ENCODE results near the gene RELN. TPM values are rescaled to one million over a fixed set of nuclear protein-coding genes. Genes with fewer than 3 reads are reported as not detected.

Gene RELN
- total RNA-seq, 1 donor from 2014 or later, result 0.11 TPM

DNA sequence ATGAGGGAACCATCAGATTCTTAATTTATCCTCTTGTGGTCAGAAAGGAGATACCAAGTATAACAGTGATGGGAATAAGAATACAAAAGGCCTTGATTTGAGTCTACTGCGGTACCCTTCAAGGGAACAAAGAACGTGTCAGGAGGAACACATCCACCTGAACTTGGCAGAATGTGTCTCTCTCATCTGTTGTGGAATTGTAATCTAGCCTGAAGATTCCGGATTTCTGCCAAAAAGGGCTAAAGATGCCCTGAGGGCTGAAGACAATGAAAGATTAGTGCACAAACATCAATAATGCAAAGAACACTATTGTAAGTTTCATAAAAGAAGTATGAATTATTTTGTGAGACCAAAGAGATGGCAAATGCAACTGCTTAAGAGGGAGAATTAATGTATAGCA, 134.8 kb downstream of the RELN start:
- H3K36me3 ChIP-seq, result no peaks in the 10 kb centered on the region
- H3K27me3 ChIP-seq, result no peaks in the 10 kb centered on the region
- no peak for DNase-seq (ENCODE audit: low spot score in 2 of 2)
- no peaks in the 10 kb centered on the region for H3K9me3 ChIP-seq
- TF ChIP-seq, protein P1, sequence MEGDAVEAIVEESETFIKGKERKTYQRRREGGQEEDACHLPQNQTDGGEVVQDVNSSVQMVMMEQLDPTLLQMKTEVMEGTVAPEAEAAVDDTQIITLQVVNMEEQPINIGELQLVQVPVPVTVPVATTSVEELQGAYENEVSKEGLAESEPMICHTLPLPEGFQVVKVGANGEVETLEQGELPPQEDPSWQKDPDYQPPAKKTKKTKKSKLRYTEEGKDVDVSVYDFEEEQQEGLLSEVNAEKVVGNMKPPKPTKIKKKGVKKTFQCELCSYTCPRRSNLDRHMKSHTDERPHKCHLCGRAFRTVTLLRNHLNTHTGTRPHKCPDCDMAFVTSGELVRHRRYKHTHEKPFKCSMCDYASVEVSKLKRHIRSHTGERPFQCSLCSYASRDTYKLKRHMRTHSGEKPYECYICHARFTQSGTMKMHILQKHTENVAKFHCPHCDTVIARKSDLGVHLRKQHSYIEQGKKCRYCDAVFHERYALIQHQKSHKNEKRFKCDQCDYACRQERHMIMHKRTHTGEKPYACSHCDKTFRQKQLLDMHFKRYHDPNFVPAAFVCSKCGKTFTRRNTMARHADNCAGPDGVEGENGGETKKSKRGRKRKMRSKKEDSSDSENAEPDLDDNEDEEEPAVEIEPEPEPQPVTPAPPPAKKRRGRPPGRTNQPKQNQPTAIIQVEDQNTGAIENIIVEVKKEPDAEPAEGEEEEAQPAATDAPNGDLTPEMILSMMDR (IDR thresholded peaks at IDR 0.05), result no peak
- H3K27ac ChIP-seq, result no peak overlapping the region
- intact Hi-C loops (cut with DNase I), result no loop called here
- no peak overlapping the region for H3K4me3 ChIP-seq
- no peaks in the 10 kb centered on the region for H3K4me1 ChIP-seq

DNA sequence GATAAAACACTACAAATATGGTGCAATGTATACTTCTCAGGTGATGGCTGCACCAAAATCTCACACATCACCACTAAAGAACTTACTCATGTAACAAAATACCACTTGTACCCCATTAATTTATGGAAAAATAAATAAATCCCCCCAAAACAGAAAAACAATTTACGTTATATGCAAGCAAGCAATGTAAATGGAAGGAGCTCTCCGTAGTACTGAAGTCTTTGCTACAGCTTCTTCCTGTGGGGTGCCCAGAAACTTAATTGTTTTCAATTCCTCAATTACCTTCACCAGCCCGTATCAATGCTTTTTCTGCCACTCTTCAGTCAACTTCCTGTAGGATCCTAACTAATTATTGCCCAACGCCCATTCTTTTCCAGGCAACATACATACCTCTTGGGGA, 138.1 kb downstream of the RELN start:
- Histone ChIP-seq H3K27ac (no peak overlapping the region), H3K4me1 (no peaks in the 10 kb centered on the region), H3K36me3 (no peaks in the 10 kb centered on the region), H3K4me3 (no peak overlapping the region), H3K9me3 (no peaks in the 10 kb centered on the region), H3K27me3 (no peaks in the 10 kb centered on the region)
- intact Hi-C loops (cut with DNase I), result no loop called here
- no peak for DNase-seq (ENCODE audit: low spot score in 2 of 2)
- TF ChIP-seq, protein P1 (IDR thresholded peaks at IDR 0.05), result no peak

DNA sequence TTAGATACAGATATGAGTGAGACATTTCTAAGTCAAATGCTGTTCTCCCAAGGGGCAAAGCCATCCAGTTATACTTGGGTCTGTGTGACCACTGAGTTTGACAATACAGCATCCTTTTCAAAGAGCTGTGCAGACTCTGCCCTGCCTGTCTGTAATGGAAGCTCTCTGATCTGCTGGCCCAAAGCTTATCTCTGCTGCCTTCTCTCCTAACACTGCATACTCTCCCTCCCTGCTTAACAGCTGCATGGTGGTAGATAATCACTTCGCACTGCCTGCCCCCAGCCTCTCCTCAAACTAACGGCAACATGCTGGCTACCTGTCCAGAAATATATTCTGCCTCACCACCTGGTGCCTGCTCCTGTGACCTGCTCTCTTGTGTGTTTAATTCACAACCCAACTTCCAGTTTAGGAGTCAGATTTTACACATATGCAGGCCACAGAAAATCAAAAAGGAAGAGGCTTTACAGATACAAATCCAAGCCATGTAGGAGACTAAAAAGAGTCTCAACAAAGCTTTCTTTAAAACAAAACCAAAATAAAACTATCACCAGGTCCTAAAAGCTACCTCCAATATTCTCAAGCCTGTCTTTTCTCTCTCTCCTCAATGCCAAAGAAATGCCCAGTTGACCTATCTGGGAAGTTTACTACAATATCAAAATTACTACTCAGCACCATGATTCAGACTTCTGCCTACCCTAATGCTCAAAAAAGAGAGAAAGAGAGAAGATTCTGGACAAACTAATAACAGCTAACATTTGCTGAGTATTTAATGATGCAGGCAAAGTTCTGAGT, 145.6 kb downstream of the RELN start:
- Histone ChIP-seq H3K27me3 (no peaks in the 10 kb centered on the region), H3K4me1 (no peaks in the 10 kb centered on the region), H3K27ac (no peak overlapping the region), H3K4me3 (no peak overlapping the region), H3K9me3 (no peaks in the 10 kb centered on the region), H3K36me3 (no peaks in the 10 kb centered on the region)
- DNase-seq (ENCODE audit: low spot score in 2 of 2), result no peak
- TF ChIP-seq, protein P1 (IDR thresholded peaks at IDR 0.05), result no peak
- intact Hi-C loops (cut with DNase I), result no loop called here

DNA sequence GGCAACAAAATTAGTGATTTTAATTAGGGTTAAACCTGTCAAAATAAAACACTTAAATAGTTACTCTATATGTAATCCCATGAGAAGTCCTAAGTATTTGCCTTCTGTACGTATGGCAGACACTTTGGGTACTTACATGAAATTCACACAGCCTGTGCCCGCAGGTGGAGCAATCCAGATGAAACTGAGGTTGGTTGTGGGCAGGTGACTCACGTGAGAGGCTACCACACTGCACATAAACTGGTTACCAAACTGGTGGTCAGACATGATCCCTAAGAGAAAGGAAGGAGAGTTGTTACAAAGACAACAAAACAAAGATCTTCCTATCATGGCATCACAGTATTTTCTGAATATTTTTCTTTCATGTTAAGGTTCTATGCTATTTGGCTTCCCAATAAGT, 156.1 kb downstream of the RELN start:
- no peaks in the 10 kb centered on the region for H3K9me3 ChIP-seq
- H3K4me3 ChIP-seq, result no peak overlapping the region
- H3K27me3 ChIP-seq, result no peaks in the 10 kb centered on the region
- TF ChIP-seq, protein P1 (IDR thresholded peaks at IDR 0.05), result no peak
- no peaks in the 10 kb centered on the region for H3K36me3 ChIP-seq
- H3K4me1 ChIP-seq, result no peaks in the 10 kb centered on the region
- no peak for DNase-seq (ENCODE audit: low spot score in 2 of 2)
- intact Hi-C loops (cut with DNase I), result no loop called here
- H3K27ac ChIP-seq, result no peak overlapping the region

DNA sequence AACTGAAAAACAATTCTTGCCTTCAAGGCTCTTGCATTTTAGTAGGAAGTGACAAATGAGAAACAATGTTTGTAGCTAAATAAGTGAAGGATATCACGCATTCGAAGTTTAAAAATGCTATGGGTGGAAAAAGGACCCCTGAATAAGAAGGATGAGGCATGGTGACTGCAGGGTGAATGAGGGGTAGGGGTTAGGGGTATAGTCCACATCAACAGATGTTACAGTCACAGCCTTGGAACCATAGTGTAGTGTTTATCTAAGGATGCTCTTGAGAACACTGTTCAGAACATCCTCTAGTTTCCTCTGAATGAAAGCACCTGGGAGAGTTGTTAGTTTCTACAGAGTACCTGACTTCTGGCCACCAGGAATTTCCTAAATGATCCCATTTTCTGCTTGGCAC, 157.0 kb downstream of the RELN start:
- Histone ChIP-seq H3K4me1 (no peaks in the 10 kb centered on the region), H3K27me3 (no peaks in the 10 kb centered on the region), H3K9me3 (no peaks in the 10 kb centered on the region), H3K4me3 (no peak overlapping the region), H3K36me3 (no peaks in the 10 kb centered on the region), H3K27ac (no peak overlapping the region)
- no peak for DNase-seq (ENCODE audit: low spot score in 2 of 2)
- TF ChIP-seq, protein P1 (IDR thresholded peaks at IDR 0.05), result no peak
- intact Hi-C loops (cut with DNase I), result no loop called here
